PC-9 (cell line): Measurements from ENCODE around the gene ATM. TPM values are rescaled to one million over a fixed set of nuclear protein-coding genes. Genes with fewer than 3 reads are reported as not detected.

Source experiments
- BruUV-seq: library from RNA; stranded (reverse); fragments of 400-500 nt; replicated peaks from 2 replicates; lab custom pipeline; 2021; lab: Mats Ljungman, UMichigan
- CTCF ChIA-PET: fragments of 300-600 bp; sonication (Branson Sonifier 250); formaldehyde crosslinking; loops from one replicate; lab custom pipeline; 2022; ENCODE audit warnings: antibody characterized with exemption; lab: Charles Lee
- POLR2A ChIA-PET: fragments of 300-600 bp; sonication (Branson Sonifier 250); formaldehyde crosslinking; loops from one replicate; lab custom pipeline; 2022; ENCODE audit warnings: antibody characterized with exemption; ENCODE audit not compliant: unreplicated experiment; lab: Charles Lee
- DNase-seq, 2 experiments: peaks; one replicate each; pipeline versions ENCODE4 v3.0.0 to v3.0.0-alpha.2; 2015 to 2022; ENCODE audit warnings: mixed read lengths in 1 of 2
- H2AFZ ChIP-seq: fragments of 200-600 bp; sonication (generic); 2 replicates; pipeline ENCODE4 v1.8.1; 2017; ENCODE audit warnings: antibody characterized with exemption
- H3F3A ChIP-seq: fragments of 200-600 bp; sonication (generic); 2 replicates; pipeline ENCODE4 v1.8.1; 2017; ENCODE audit warnings: antibody characterized with exemption, mild to moderate bottlenecking, low read depth; ENCODE audit not compliant: insufficient read depth
- H3K27ac ChIP-seq: fragments of 200-600 bp; sonication (generic); 2 replicates; pipeline ENCODE4 v1.6.1; 2016; ENCODE audit warnings: mixed run types
- H3K27me3 ChIP-seq: fragments of 200-600 bp; sonication (generic); 2 replicates; pipeline ENCODE4 v1.6.1; 2016; ENCODE audit warnings: low read depth, mixed run types; ENCODE audit not compliant: insufficient read depth
- H3K36me3 ChIP-seq: fragments of 200-600 bp; sonication (generic); 2 replicates; pipeline ENCODE4 v1.6.1; 2016; ENCODE audit warnings: low read depth, mixed run types
- H3K4me1 ChIP-seq: fragments of 200-600 bp; sonication (generic); replicated peaks from 2 replicates; pipeline ENCODE4 v1.6.1; 2016; ENCODE audit warnings: mixed run types; ENCODE audit not compliant: insufficient read depth
- H3K4me2 ChIP-seq: fragments of 200-600 bp; sonication (generic); 2 replicates; pipeline ENCODE4 v1.6.1; 2017; ENCODE audit warnings: mixed run types
- H3K4me3 ChIP-seq: fragments of 200-600 bp; sonication (generic); 2 replicates; pipeline ENCODE4 v1.6.1; 2016; ENCODE audit warnings: mixed run types
- H3K79me2 ChIP-seq: fragments of 200-600 bp; sonication (generic); 2 replicates; pipeline ENCODE4 v1.6.1; 2017; ENCODE audit warnings: low read depth, mixed run types
- H3K9me2 ChIP-seq: fragments of 200-600 bp; sonication (generic); 2 replicates; pipeline ENCODE4 v1.8.1; 2017; ENCODE audit warnings: mild to moderate bottlenecking; ENCODE audit not compliant: insufficient read depth
- H3K9me3 ChIP-seq: fragments of 200-600 bp; sonication (generic); 2 replicates; pipeline ENCODE4 v1.8.1; 2016; ENCODE audit warnings: low read depth; ENCODE audit not compliant: insufficient read depth
- H4K20me1 ChIP-seq: fragments of 200-600 bp; sonication (generic); 2 replicates; pipeline ENCODE4 v1.8.1; 2017; ENCODE audit not compliant: insufficient read depth
- CTCF ChIP-seq: fragments of 200-600 bp; sonication (generic); conservative IDR thresholded peaks from 2 replicates; pipeline ENCODE4 v1.6.1; 2017; ENCODE audit warnings: mixed run types, antibody characterized with exemption, mild to moderate bottlenecking, moderate library complexity
- EZH2 ChIP-seq: fragments of 200-600 bp; sonication (generic); IDR thresholded peaks from 2 replicates; pipeline ENCODE4 v1.8.0; 2017; ENCODE audit warnings: antibody characterized with exemption, low read depth
- intact Hi-C: fragments of 100-400 bp; cut with micrococcal nuclease; formaldehyde crosslinking; loops from one replicate; pipeline ENCODE4 v1.10.0; 2022; ENCODE audit not compliant: unreplicated experiment
- total RNA-seq: library from RNA; stranded (reverse); gene quantifications from 2 replicates; pipeline ENCODE4 v1.2.3, GENCODE V29; 2021

ATM gene
- total RNA-seq, 1 experiment from 2014 or later: 36.3 TPM

GRCh38 chr11:108224366-108224765, 1.5 kb downstream of the ATM start:
- ChIA-PET POLR2A (no interaction called here), CTCF (interaction anchor here (0.6 kb wide), 1 partner anchor 169 kb away, joined by 3 read pairs; no protein-coding TSS in a partner anchor)
- DNase-seq: no peak
- Histone ChIP-seq H3K4me3 (peak overlapping the region; percentile 88; the same call in 1 of the 2 replicates), H3K27me3 (no peaks in the 10 kb centered on the region), H2AFZ (no peak overlapping the region; the same call in 1 of the 2 replicates), H3K36me3 (peaks cover 9% of the 10 kb centered on the region; the same call in 1 of the 2 replicates), H3K4me2 (peak overlapping the region; percentile 83), H3F3A (peaks cover 17% of the 10 kb centered on the region), H4K20me1 (no peaks in the 10 kb centered on the region), H3K79me2 (peaks cover 62% of the 10 kb centered on the region), H3K27ac (no peak overlapping the region), H3K9me2 (no peaks in the 10 kb centered on the region), H3K4me1 (peaks cover 36% of the 10 kb centered on the region), H3K9me3 (no peaks in the 10 kb centered on the region)
- intact Hi-C loops: loop anchor here (5.0 kb wide), 1 partner anchor 243 kb away; the partner anchor contains the start of gene C11orf65
- BruUV-seq: no TSS peak
- TF ChIP-seq CTCF (no peak), EZH2 (no peak)

- Histone ChIP-seq H3K4me3 (peak overlapping the region; percentile 88; the same call in 1 of the 2 replicates), H3K4me1 (peaks cover 29% of the 10 kb centered on the region), H3K9me3 (no peaks in the 10 kb centered on the region), H3K79me2 (peaks cover 54% of the 10 kb centered on the region), H3K9me2 (no peaks in the 10 kb centered on the region), H4K20me1 (no peaks in the 10 kb centered on the region), H3K27me3 (no peaks in the 10 kb centered on the region), H2AFZ (no peak overlapping the region), H3K27ac (no peak overlapping the region), H3F3A (peaks cover 17% of the 10 kb centered on the region), H3K4me2 (peak overlapping the region; percentile 83), H3K36me3 (peaks cover 9% of the 10 kb centered on the region; the same call in 1 of the 2 replicates)
- ChIA-PET CTCF (no interaction called here), POLR2A (interaction anchor here (0.6 kb wide), 1 partner anchor 8 kb away, joined by 4 read pairs; no protein-coding TSS in a partner anchor)
- TF ChIP-seq CTCF: no peak
- no peak for TF ChIP-seq EZH2
- intact Hi-C loops: loop anchor here (5.0 kb wide), 1 partner anchor 242 kb away; the partner anchor contains the start of gene C11orf65
- BruUV-seq: no TSS peak
- no peak for DNase-seq
Measured at GRCh38 chr11:108224911-108225786, 2.3 kb downstream of the ATM start.

- TF ChIP-seq CTCF (no peak), EZH2 (no peak)
- Histone ChIP-seq H3K36me3 (peaks cover 9% of the 10 kb centered on the region; the same call in 1 of the 2 replicates), H3K4me1 (peaks cover 20% of the 10 kb centered on the region), H3K27me3 (no peaks in the 10 kb centered on the region), H3K9me3 (no peaks in the 10 kb centered on the region), H3K27ac (no peak overlapping the region), H3K4me3 (no peak overlapping the region), H4K20me1 (no peaks in the 10 kb centered on the region), H3K4me2 (no peak overlapping the region), H2AFZ (no peak overlapping the region), H3K9me2 (no peaks in the 10 kb centered on the region), H3K79me2 (peaks cover 45% of the 10 kb centered on the region), H3F3A (peaks cover 17% of the 10 kb centered on the region)
- intact Hi-C loops: no loop called here
- ChIA-PET CTCF (interaction anchor here (0.6 kb wide), 1 partner anchor 27 kb away, joined by 7 read pairs; no protein-coding TSS in a partner anchor), POLR2A (no interaction called here)
- no TSS peak for BruUV-seq
- DNase-seq: no peak
Measured at GRCh38 chr11:108226036-108226435, 3.2 kb downstream of the ATM start.
